GM23338 (cell line): ENCODE results near the gene ALPP. TPM values are rescaled to one million over a fixed set of nuclear protein-coding genes. Genes with fewer than 3 reads are reported as not detected.

ENCODE experiments used
- ATAC-seq: fragments of 200-7000 bp; cut with Tn5 transposase; 3 replicates; pipeline ENCODE4 v1.9.1; 2020
- DNase-seq: peaks from one replicate; pipeline ENCODE4 v3.0.0-alpha.2; 2015; ENCODE audit warnings: low spot score
- H2AFZ ChIP-seq: fragments of 200-600 bp; sonication (generic); 2 replicates; pipeline ENCODE4 v1.8.0; 2016; ENCODE audit warnings: antibody characterized with exemption, mild to moderate bottlenecking, moderate library complexity
- H3F3A ChIP-seq: fragments of 200-600 bp; sonication (generic); replicated peaks from 2 replicates; pipeline ENCODE4 v1.8.0; 2017; ENCODE audit warnings: antibody characterized with exemption, mixed run types, low read depth
- H3K27ac ChIP-seq: fragments of 200-600 bp; sonication (generic); 2 replicates; pipeline ENCODE4 v1.6.1; 2016; ENCODE audit warnings: low read depth
- H3K27me3 ChIP-seq: fragments of 200-600 bp; sonication (generic); 2 replicates; pipeline ENCODE4 v1.8.0; 2016; ENCODE audit warnings: mild to moderate bottlenecking, mixed run types, moderate library complexity; ENCODE audit not compliant: insufficient read depth
- H3K36me3 ChIP-seq: fragments of 200-600 bp; sonication (generic); 2 replicates; pipeline ENCODE4 v1.8.0; 2016; ENCODE audit warnings: mild to moderate bottlenecking; ENCODE audit not compliant: insufficient read depth
- H3K4me1 ChIP-seq: fragments of 200-600 bp; sonication (generic); 2 replicates; pipeline ENCODE4 v1.8.0; 2016; ENCODE audit warnings: mild to moderate bottlenecking, moderate library complexity; ENCODE audit not compliant: insufficient read depth
- H3K4me2 ChIP-seq: fragments of 200-600 bp; sonication (generic); 2 replicates; pipeline ENCODE4 v1.7.1; 2017; ENCODE audit warnings: mixed run types
- H3K4me3 ChIP-seq: fragments of 200-600 bp; sonication (generic); 2 replicates; pipeline ENCODE4 v1.6.1; 2016; ENCODE audit warnings: mixed run types
- H3K79me2 ChIP-seq: fragments of 200-600 bp; sonication (generic); replicated peaks from 2 replicates; pipeline ENCODE4 v1.8.0; 2017; ENCODE audit warnings: mild to moderate bottlenecking; ENCODE audit not compliant: insufficient read depth
- H3K9me2 ChIP-seq: fragments of 200-600 bp; sonication (generic); 2 replicates; pipeline ENCODE4 v1.8.0; 2017; ENCODE audit not compliant: insufficient read depth
- H4K20me1 ChIP-seq: fragments of 200-600 bp; sonication (generic); replicated peaks from 2 replicates; pipeline ENCODE4 v1.8.0; 2017; ENCODE audit warnings: mild to moderate bottlenecking; ENCODE audit not compliant: insufficient read depth
- H3K27ac Mint-ChIP-seq: 2 replicates; pipeline ENCODE4 v1.8.0; 2020; ENCODE audit warnings: inconsistent platforms, mild to moderate bottlenecking, moderate library complexity, mixed read lengths
- H3K27me3 Mint-ChIP-seq: 3 replicates; pipeline ENCODE4 v1.8.0; 2022; ENCODE audit warnings: low read depth, mild to moderate bottlenecking, moderate library complexity, mixed read lengths, inconsistent platforms; ENCODE audit not compliant: insufficient read depth, poor library complexity
- H3K36me3 Mint-ChIP-seq: 3 replicates; pipeline ENCODE4 v1.8.0; 2021; ENCODE audit warnings: low read depth, mild to moderate bottlenecking, inconsistent platforms, moderate library complexity, mixed read lengths
- H3K4me1 Mint-ChIP-seq: 3 replicates; pipeline ENCODE4 v1.8.0; 2020; ENCODE audit warnings: mild to moderate bottlenecking, inconsistent platforms, mixed read lengths
- H3K4me3 Mint-ChIP-seq: 3 replicates; pipeline ENCODE4 v1.8.0; 2021; ENCODE audit warnings: moderate library complexity, mild to moderate bottlenecking, inconsistent platforms, mixed read lengths
- H3K9me3 Mint-ChIP-seq: 3 replicates; pipeline ENCODE4 v1.8.0; 2020; ENCODE audit warnings: moderate library complexity, mild to moderate bottlenecking, inconsistent platforms, mixed read lengths
- CREB1 ChIP-seq: fragments of 250-450 bp; sonication (Bioruptor Pico); IDR thresholded peaks from 2 replicates; pipeline ENCODE4 v1.5.0; 2020; ENCODE audit warnings: low read depth, mild to moderate bottlenecking, moderate library complexity
- CTCF ChIP-seq, 2 experiments: fragments of 200-600 bp in 1 of 2; sonication (generic) in 1 of 2; conservative IDR thresholded peaks; 2 replicates each; pipeline versions ENCODE4 v1.5.1 to v1.6.1; 2016 to 2017; ENCODE audit warnings: antibody characterized with exemption in 2 of 2, low read depth in 2 of 2, mild to moderate bottlenecking in 2 of 2, moderate library complexity in 1 of 2
- ETS1 ChIP-seq: IDR thresholded peaks from 2 replicates; pipeline ENCODE4 v1.6.1; 2016; ENCODE audit warnings: antibody characterized with exemption
- EZH2 ChIP-seq: fragments of 200-600 bp; sonication (generic); IDR thresholded peaks from one replicate; pipeline ENCODE4 v1.8.0; 2017; ENCODE audit warnings: antibody characterized with exemption, mild to moderate bottlenecking, low read depth; ENCODE audit not compliant: unreplicated experiment
- EZH2phosphoT487 ChIP-seq: fragments of 200-600 bp; sonication (generic); IDR thresholded peaks from one replicate; pipeline ENCODE4 v1.8.1; 2018; ENCODE audit warnings: antibody characterized with exemption; ENCODE audit not compliant: unreplicated experiment
- JUNB ChIP-seq: IDR thresholded peaks from one replicate; pipeline ENCODE4 v1.6.1; 2016; ENCODE audit warnings: antibody characterized with exemption; ENCODE audit not compliant: unreplicated experiment
- NANOG ChIP-seq: IDR thresholded peaks from 2 replicates; pipeline ENCODE4 v1.6.1; 2016; ENCODE audit warnings: antibody characterized with exemption, borderline replicate concordance
- POLR2AphosphoS5 ChIP-seq: IDR thresholded peaks from 2 replicates; pipeline ENCODE4 v1.6.1; 2016; ENCODE audit warnings: antibody characterized with exemption, low read depth
- STAT1 ChIP-seq: IDR thresholded peaks from one replicate; pipeline ENCODE4 v1.6.1; 2016; ENCODE audit warnings: antibody characterized with exemption; ENCODE audit not compliant: unreplicated experiment
- ZNF114 ChIP-seq: fragments of 250-450 bp; sonication (Bioruptor Pico); IDR thresholded peaks from 2 replicates; pipeline ENCODE4 v1.5.0; 2020; ENCODE audit warnings: mild to moderate bottlenecking, moderate library complexity
- ZNF331 ChIP-seq: fragments of 250-450 bp; sonication (Bioruptor Pico); IDR thresholded peaks from 2 replicates; pipeline ENCODE4 v1.5.0; 2020; ENCODE audit warnings: low read depth, mild to moderate bottlenecking, moderate library complexity
- ZNF462 ChIP-seq: fragments of 250-450 bp; sonication (Bioruptor Pico); IDR thresholded peaks from 2 replicates; pipeline ENCODE4 v1.5.0; 2020; ENCODE audit warnings: mild to moderate bottlenecking, moderate library complexity
- polyA plus RNA-seq: library from polyadenylated mRNA; unstranded; fragments of >200 nt; fragmentation: Nextera tagmentation; extraction: Ambion mirVana; gene quantifications from 2 replicates; pipeline ENCODE4 v1.2.1, GENCODE V29; 2016
- total RNA-seq: library from RNA; depleted of rRNA; stranded (reverse); fragments of >200 nt; shearing (Covaris generic); gene quantifications from 2 replicates; pipeline ENCODE4 v1.2.3, GENCODE V29; 2014
- TF ChIP-seq, protein P1 (sequence below): IDR thresholded peaks from one replicate; pipeline ENCODE4 v1.6.1; 2018; ENCODE audit warnings: antibody characterized with exemption; ENCODE audit not compliant: unreplicated experiment

The ALPP gene
- total and polyA plus RNA-seq, 2 experiments from 2014 or later: 0.28 TPM; not detected in 1

- TF ChIP-seq ZNF462 (CRISPR knock-in tag): no peak
These were observed 25.9 kb upstream of the ALPP start (continued) for GRCh38 chr2:232352511-232353091.

- Mint-ChIP-seq H3K4me3 (no peak overlapping the region), H3K9me3 (peaks cover 24% of the 10 kb centered on the region), H3K27ac (no peak overlapping the region), H3K27me3 (peaks cover 30% of the 10 kb centered on the region), H3K36me3 (peaks cover 9% of the 10 kb centered on the region; the same call in 2 of the 3 replicates), H3K4me1 (no peaks in the 10 kb centered on the region)
- H3K27ac ChIP-seq: no peak overlapping the region
- peaks cover 22% of the 10 kb centered on the region for H3K27me3 ChIP-seq
- H3K79me2 ChIP-seq: no peaks in the 10 kb centered on the region
- DNase-seq (no peak), ATAC-seq (no peak)
- H3K4me3 ChIP-seq: no peak overlapping the region
- H2AFZ ChIP-seq: no peak overlapping the region
- H3F3A ChIP-seq: no peaks in the 10 kb centered on the region
- 0 out of 2 replicates have a peak, but pooled peaks cover 5% of the 10 kb centered on the region for H3K36me3 ChIP-seq
- H3K9me2 ChIP-seq: no peaks in the 10 kb centered on the region
- H3K4me1 ChIP-seq: no peaks in the 10 kb centered on the region
- no peak overlapping the region for H3K4me2 ChIP-seq
- no peaks in the 10 kb centered on the region for H4K20me1 ChIP-seq
- no peak for TF ChIP-seq STAT1
- TF ChIP-seq JUNB: no peak
- no peak for TF ChIP-seq ZNF331 (CRISPR knock-in tag)
- no peak for TF ChIP-seq EZH2
- TF ChIP-seq EZH2phosphoT487: no peak
- no peak for TF ChIP-seq POLR2AphosphoS5
- TF ChIP-seq ZNF114: no peak
- TF ChIP-seq, protein P1, sequence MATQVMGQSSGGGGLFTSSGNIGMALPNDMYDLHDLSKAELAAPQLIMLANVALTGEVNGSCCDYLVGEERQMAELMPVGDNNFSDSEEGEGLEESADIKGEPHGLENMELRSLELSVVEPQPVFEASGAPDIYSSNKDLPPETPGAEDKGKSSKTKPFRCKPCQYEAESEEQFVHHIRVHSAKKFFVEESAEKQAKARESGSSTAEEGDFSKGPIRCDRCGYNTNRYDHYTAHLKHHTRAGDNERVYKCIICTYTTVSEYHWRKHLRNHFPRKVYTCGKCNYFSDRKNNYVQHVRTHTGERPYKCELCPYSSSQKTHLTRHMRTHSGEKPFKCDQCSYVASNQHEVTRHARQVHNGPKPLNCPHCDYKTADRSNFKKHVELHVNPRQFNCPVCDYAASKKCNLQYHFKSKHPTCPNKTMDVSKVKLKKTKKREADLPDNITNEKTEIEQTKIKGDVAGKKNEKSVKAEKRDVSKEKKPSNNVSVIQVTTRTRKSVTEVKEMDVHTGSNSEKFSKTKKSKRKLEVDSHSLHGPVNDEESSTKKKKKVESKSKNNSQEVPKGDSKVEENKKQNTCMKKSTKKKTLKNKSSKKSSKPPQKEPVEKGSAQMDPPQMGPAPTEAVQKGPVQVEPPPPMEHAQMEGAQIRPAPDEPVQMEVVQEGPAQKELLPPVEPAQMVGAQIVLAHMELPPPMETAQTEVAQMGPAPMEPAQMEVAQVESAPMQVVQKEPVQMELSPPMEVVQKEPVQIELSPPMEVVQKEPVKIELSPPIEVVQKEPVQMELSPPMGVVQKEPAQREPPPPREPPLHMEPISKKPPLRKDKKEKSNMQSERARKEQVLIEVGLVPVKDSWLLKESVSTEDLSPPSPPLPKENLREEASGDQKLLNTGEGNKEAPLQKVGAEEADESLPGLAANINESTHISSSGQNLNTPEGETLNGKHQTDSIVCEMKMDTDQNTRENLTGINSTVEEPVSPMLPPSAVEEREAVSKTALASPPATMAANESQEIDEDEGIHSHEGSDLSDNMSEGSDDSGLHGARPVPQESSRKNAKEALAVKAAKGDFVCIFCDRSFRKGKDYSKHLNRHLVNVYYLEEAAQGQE: no peak
- no peak for TF ChIP-seq CTCF (conservative IDR thresholded peaks at IDR 0.05; ENCODE audit: low read depth in 2 of 2)
- no peak for TF ChIP-seq ETS1
- TF ChIP-seq CREB1 (CRISPR knock-in tag): no peak
- no peak for TF ChIP-seq NANOG
These were observed 25.5 kb upstream of the ALPP start for GRCh38 chr2:232353096-232353495.
